RWPE2 (cell line): ENCODE measurements around the gene WSB2.
A peak's percentile ranks its signal among the peaks of the same experiment; 100 is the strongest.

Source experiments
- ATAC-seq: fragments of 200-7000 bp; cut with Tn5 transposase; 3 replicates; pipeline ENCODE4 v1.9.1; 2021; ENCODE audit warnings: low read depth
- DNase-seq: peaks from one replicate; pipeline ENCODE4 v3.0.0-alpha.2; 2020; ENCODE audit warnings: low spot score
- H3K27ac ChIP-seq: fragments of 450-650 bp; 2 replicates; pipeline ENCODE4 v1.5.1; 2017; ENCODE audit warnings: mild to moderate bottlenecking; ENCODE audit not compliant: poor library complexity, severe bottlenecking
- H3K27me3 ChIP-seq: fragments of 250-450 bp; sonication (Bioruptor Pico); 2 replicates; pipeline ENCODE4 v1.5.1; 2021; ENCODE audit warnings: mild to moderate bottlenecking, moderate library complexity; ENCODE audit not compliant: insufficient read depth, poor library complexity, severe bottlenecking
- H3K36me3 ChIP-seq: fragments of 250-450 bp; sonication (Bioruptor Pico); 2 replicates; pipeline ENCODE4 v1.5.1; 2020; ENCODE audit warnings: low read depth, mild to moderate bottlenecking, moderate library complexity
- H3K4me1 ChIP-seq: fragments of 250-450 bp; sonication (Bioruptor Pico); 2 replicates; pipeline ENCODE4 v1.5.1; 2021; ENCODE audit warnings: mild to moderate bottlenecking, moderate library complexity; ENCODE audit not compliant: insufficient read depth, poor library complexity, severe bottlenecking
- H3K4me3 ChIP-seq: fragments of 250-450 bp; sonication (Bioruptor Pico); 2 replicates; pipeline ENCODE4 v1.5.1; 2021; ENCODE audit warnings: mild to moderate bottlenecking, moderate library complexity; ENCODE audit not compliant: severe bottlenecking
- H3K9me3 ChIP-seq: fragments of 250-450 bp; sonication (Bioruptor Pico); 2 replicates; pipeline ENCODE4 v1.5.1; 2021; ENCODE audit warnings: mild to moderate bottlenecking, moderate library complexity; ENCODE audit not compliant: severe bottlenecking
- CTCF ChIP-seq: fragments of 450-650 bp; IDR thresholded peaks from one replicate; pipeline ENCODE4 v1.5.1; 2017; ENCODE audit warnings: mild to moderate bottlenecking, moderate library complexity; ENCODE audit not compliant: poor library complexity, severe bottlenecking

Gene WSB2

DNA sequence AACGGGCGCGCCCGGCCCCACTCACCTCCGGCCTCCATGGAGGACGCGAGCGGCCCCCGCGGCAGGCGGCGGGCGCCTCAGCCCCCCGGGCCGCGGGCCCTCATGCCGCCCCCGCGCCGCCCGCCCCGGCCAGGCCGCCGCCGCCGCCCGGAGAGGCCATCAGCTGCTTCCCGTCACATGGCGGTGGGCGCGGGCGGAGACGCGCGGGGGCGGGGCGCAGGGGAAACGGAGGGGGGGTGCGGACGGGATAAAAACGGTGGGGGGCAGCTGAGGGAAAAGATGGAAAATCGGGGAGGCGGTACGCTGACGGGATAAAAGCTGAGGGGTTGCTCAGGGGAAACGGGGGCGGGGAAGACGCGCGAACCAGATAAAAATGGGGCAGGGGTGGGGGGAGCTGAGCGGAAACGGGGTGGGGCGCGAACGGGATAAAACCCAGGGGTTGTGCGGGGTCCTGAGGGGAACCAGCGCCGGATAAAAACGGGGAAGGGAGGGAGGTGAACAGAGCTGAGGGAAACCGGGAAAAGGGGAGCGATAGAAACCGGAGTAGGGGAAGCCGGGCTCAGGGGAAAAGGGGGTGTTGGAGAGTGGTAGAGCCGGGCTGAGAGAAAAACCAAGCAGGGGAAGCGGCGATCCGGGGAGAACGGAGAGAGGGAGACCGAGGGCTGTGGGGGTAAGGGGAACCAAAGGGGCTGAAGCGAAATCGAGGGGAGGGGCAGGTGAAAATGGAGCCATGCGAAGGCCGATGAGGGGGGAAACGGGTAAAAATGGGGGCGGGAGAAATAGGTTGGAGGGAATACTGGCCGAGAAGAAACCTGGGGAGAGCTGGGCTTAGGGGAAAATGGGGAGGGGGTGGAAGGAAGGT, at the start of gene WSB2:
WSB2 (minus strand) TSS at position 169 of the 862 bp plus-strand sequence; CDS start at position 38, 131 bp downstream.
- peak; percentile 28; the same call in 2 of the 3 replicates for ATAC-seq
- H3K27ac ChIP-seq, result peak within 1 kb of the TSS; percentile 89
- peaks cover 3% of the 10 kb centered on the region; the same call in 1 of the 2 replicates for H3K36me3 ChIP-seq

GRCh38 chr12:118109088-118109487, 48.1 kb upstream of the WSB2 start:
- DNase-seq (no peak), ATAC-seq (0 out of 3 replicates have a peak, but pooled peaks have one; percentile 30)
- H3K27me3 ChIP-seq, result no peaks in the 10 kb centered on the region
- no peaks in the 10 kb centered on the region for H3K4me1 ChIP-seq
- H3K4me3 ChIP-seq, result no peak overlapping the region
- H3K9me3 ChIP-seq, result no peaks in the 10 kb centered on the region
- H3K27ac ChIP-seq, result no peak overlapping the region
- no peak for TF ChIP-seq CTCF
- no peaks in the 10 kb centered on the region for H3K36me3 ChIP-seq

More for the DNA sequence above, at the start of gene WSB2:
- Histone ChIP-seq H3K4me3 (peak within 1 kb of the TSS; percentile 82), H3K27me3 (no peaks in the 10 kb centered on the region), H3K9me3 (no peaks in the 10 kb centered on the region), H3K4me1 (peaks cover 17% of the 10 kb centered on the region)
- no peak for TF ChIP-seq CTCF
- DNase-seq, result no peak

DNA sequence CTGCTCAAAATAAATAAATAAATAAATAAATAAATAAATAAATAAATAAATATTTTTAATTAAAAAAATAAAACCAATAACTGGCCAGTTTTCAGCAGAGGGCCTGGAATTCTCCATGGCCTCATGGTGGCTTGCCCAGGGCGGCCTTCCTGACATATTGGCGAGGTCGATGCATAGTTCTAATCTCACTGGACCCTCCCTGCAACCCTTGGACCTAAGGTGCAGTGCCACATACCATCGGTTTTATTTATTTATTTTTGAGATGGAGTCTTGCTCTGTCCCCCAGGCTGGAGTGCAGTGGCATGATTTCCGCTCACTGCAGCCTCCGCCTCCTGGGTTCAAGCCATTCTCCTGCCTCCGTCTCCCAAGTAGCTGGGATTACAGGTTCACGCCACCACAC, 46.7 kb upstream of the WSB2 start:
- peaks cover 2% of the 10 kb centered on the region for H3K4me1 ChIP-seq
- DNase-seq, result no peak
- no peak overlapping the region for H3K27ac ChIP-seq
- H3K4me3 ChIP-seq, result no peak overlapping the region
- H3K27me3 ChIP-seq, result no peaks in the 10 kb centered on the region
- H3K9me3 ChIP-seq, result no peaks in the 10 kb centered on the region
- no peak for TF ChIP-seq CTCF
- no peaks in the 10 kb centered on the region for H3K36me3 ChIP-seq
- ATAC-seq, result no peak

DNA sequence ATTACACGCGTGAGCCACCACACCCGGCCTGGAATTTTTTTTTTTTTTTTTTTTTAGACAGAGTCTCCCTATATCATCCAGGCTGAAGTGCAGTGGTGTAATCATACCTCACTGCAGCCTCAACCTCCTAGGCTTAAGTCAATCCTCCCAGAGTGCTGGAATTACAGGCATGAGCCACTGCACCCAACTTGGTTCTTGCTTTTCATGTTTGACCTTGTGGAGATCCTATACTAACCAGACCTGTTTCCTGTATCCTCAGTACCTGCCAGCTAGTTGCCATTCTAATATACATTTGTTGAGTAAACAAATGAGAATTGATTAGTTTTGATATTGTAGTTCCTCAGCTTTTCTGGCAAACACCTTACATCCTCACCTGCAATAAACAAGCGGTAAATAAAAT, 46.0 kb upstream of the WSB2 start:
- no peak for DNase-seq
- no peak for ATAC-seq
- H3K27me3 ChIP-seq, result no peaks in the 10 kb centered on the region
- peaks cover 8% of the 10 kb centered on the region for H3K4me1 ChIP-seq
- TF ChIP-seq CTCF, result no peak
- H3K36me3 ChIP-seq, result no peaks in the 10 kb centered on the region
- no peak overlapping the region for H3K4me3 ChIP-seq
- H3K27ac ChIP-seq, result peak overlapping the region; percentile 31
- no peaks in the 10 kb centered on the region for H3K9me3 ChIP-seq
